Liver (tissue), 3 donors: ENCODE results near the gene MKS1.

ENCODE experiments used
- GABPA ChIP-seq, 2 donors: IDR thresholded peaks in 1 of 2; conservative IDR thresholded peaks in 1 of 2; 2 replicates each; pipeline ENCODE4 v1.6.1; 2016; ENCODE audit warnings: antibody characterized with exemption in 2 of 2, mild to moderate bottlenecking in 1 of 2, moderate library complexity in 1 of 2
- RXRA ChIP-seq, 2 donors: IDR thresholded peaks; 2 replicates each; pipeline ENCODE4 v1.6.1; 2017 to 2018; ENCODE audit warnings: antibody characterized with exemption in 2 of 2, mild to moderate bottlenecking in 1 of 2
- YY1 ChIP-seq: IDR thresholded peaks from 2 replicates; pipeline ENCODE4 v1.6.1; 2016; ENCODE audit warnings: antibody characterized with exemption, mild to moderate bottlenecking
- TF ChIP-seq, protein P1 (sequence below): fragments of 150-350 bp; IDR thresholded peaks from 2 replicates; pipeline ENCODE4 v1.5.1; 2017; ENCODE audit warnings: improper control_type of control experiment, low read depth, low read length; ENCODE audit not compliant: missing input control
- TF ChIP-seq, protein P2 (sequence below): IDR thresholded peaks from 2 replicates; pipeline ENCODE4 v1.6.1; 2016; ENCODE audit warnings: antibody characterized with exemption
- TF ChIP-seq, protein P3 (sequence below): IDR thresholded peaks from 2 replicates; pipeline ENCODE4 v1.6.1; 2016; ENCODE audit warnings: antibody characterized with exemption
- donor health status: healthy.
- donor health status: healthy.

DNA sequence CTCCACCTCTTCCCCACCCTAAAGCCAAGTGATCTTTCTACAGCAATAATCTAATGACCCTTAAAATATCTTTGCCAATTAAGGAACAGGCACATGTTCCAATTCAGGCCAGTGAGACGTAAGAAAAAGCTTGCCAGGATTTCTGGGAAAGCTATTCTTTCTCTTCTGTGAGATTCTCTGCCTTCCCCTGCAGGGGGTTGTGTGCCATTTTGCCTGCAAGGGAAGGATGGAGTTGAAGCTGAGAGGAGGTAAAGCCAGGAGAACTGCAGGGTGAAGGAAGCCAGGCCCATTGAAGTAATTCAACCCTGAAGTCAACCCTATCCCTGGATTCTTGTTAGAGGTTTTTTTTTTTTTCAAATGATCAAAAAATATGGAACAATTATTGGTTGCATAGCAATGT lies 10.3 kb upstream of the MKS1 start:
- TF ChIP-seq, protein P1, sequence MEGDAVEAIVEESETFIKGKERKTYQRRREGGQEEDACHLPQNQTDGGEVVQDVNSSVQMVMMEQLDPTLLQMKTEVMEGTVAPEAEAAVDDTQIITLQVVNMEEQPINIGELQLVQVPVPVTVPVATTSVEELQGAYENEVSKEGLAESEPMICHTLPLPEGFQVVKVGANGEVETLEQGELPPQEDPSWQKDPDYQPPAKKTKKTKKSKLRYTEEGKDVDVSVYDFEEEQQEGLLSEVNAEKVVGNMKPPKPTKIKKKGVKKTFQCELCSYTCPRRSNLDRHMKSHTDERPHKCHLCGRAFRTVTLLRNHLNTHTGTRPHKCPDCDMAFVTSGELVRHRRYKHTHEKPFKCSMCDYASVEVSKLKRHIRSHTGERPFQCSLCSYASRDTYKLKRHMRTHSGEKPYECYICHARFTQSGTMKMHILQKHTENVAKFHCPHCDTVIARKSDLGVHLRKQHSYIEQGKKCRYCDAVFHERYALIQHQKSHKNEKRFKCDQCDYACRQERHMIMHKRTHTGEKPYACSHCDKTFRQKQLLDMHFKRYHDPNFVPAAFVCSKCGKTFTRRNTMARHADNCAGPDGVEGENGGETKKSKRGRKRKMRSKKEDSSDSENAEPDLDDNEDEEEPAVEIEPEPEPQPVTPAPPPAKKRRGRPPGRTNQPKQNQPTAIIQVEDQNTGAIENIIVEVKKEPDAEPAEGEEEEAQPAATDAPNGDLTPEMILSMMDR, result no peak
- TF ChIP-seq, protein P2, sequence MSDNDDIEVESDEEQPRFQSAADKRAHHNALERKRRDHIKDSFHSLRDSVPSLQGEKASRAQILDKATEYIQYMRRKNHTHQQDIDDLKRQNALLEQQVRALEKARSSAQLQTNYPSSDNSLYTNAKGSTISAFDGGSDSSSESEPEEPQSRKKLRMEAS, result no peak
- TF ChIP-seq GABPA (IDR thresholded peaks at IDR 0.05 in 1 of 2, conservative IDR thresholded peaks at IDR 0.05 in 1 of 2) (no peak), YY1 (no peak), RXRA (IDR thresholded peaks at IDR 0.05) (no peak)
- TF ChIP-seq, protein P3, sequence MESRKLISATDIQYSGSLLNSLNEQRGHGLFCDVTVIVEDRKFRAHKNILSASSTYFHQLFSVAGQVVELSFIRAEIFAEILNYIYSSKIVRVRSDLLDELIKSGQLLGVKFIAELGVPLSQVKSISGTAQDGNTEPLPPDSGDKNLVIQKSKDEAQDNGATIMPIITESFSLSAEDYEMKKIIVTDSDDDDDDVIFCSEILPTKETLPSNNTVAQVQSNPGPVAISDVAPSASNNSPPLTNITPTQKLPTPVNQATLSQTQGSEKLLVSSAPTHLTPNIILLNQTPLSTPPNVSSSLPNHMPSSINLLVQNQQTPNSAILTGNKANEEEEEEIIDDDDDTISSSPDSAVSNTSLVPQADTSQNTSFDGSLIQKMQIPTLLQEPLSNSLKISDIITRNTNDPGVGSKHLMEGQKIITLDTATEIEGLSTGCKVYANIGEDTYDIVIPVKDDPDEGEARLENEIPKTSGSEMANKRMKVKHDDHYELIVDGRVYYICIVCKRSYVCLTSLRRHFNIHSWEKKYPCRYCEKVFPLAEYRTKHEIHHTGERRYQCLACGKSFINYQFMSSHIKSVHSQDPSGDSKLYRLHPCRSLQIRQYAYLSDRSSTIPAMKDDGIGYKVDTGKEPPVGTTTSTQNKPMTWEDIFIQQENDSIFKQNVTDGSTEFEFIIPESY, result no peak
